Fibroblast of the aortic adventitia (primary cell): ENCODE measurements around the gene SDF4. TPM values are rescaled to one million over a fixed set of nuclear protein-coding genes. Genes with fewer than 3 reads are reported as not detected.

Source experiments
- DNase-seq: peaks from one replicate; pipeline ENCODE4 v3.0.0-alpha.2; 2010; ENCODE audit warnings: low read depth
- H3K4me3 ChIP-seq: 2 replicates; pipeline ENCODE4 v1.5.1; 2011; ENCODE audit warnings: low read depth, mild to moderate bottlenecking, control low read depth, low read length, moderate library complexity
- CTCF ChIP-seq: IDR thresholded peaks from 2 replicates; pipeline ENCODE4 v1.5.1; 2011; ENCODE audit warnings: mild to moderate bottlenecking, low read length, control low read depth, inconsistent platforms; ENCODE audit not compliant: insufficient read depth
- total RNA-seq: library from RNA; depleted of rRNA; stranded (reverse); fragments of >200 nt; gene quantifications from 2 replicates; pipeline ENCODE4 v1.2.3, GENCODE V29; 2012; ENCODE audit warnings: low replicate concordance

The SDF4 gene
- total RNA-seq, 1 donor, result 91.6 TPM

GRCh38 chr1:1227386-1227785 lies 4.4 kb downstream of the SDF4 start:
- no peak for DNase-seq
- no peak for TF ChIP-seq CTCF
- no peak overlapping the region for H3K4me3 ChIP-seq

GRCh38 chr1:1226566-1227362 lies 5.0 kb downstream of the SDF4 start:
- H3K4me3 ChIP-seq, result no peak overlapping the region
- DNase-seq, result no peak

GRCh38 chr1:1225913-1226312 lies 5.9 kb downstream of the SDF4 start:
- H3K4me3 ChIP-seq, result no peak overlapping the region
- TF ChIP-seq CTCF, result no peak

More at GRCh38 chr1:1226566-1227362, 5.0 kb downstream of the SDF4 start:
- TF ChIP-seq CTCF, result no peak

GRCh38 chr1:1225238-1225845 lies 6.5 kb downstream of the SDF4 start:
- no peak for TF ChIP-seq CTCF
- DNase-seq, result no peak
- H3K4me3 ChIP-seq, result no peak overlapping the region

More at GRCh38 chr1:1225913-1226312, 5.9 kb downstream of the SDF4 start:
- DNase-seq, result no peak

GRCh38 chr1:1223891-1224290 lies 7.9 kb downstream of the SDF4 start:
- H3K4me3 ChIP-seq, result no peak overlapping the region
- no peak for DNase-seq
- TF ChIP-seq CTCF, result no peak

GRCh38 chr1:1223321-1223720 lies 8.5 kb downstream of the SDF4 start:
- no peak for DNase-seq
- TF ChIP-seq CTCF, result no peak
- no peak overlapping the region for H3K4me3 ChIP-seq
